BJ (cell line): ENCODE results near the gene PRDM5. TPM values are rescaled to one million over a fixed set of nuclear protein-coding genes. Genes with fewer than 3 reads are reported as not detected.

Source experiments
- CTCF ChIA-PET: fragments of 350-600 bp; formaldehyde crosslinking; extraction: SDS; loops from one replicate; lab custom pipeline; 2021; ENCODE audit warnings: antibody characterized with exemption, inconsistent platforms; lab: Yijun Ruan, JAX
- POLR2A ChIA-PET: fragments of 300-600 bp; sonication (Branson Sonifier 250); formaldehyde crosslinking; extraction: SDS; loops from one replicate; lab custom pipeline; 2021; ENCODE audit warnings: antibody characterized with exemption; lab: Charles Lee
- DNase-seq: peaks from one replicate; pipeline ENCODE4 v3.0.0-alpha.2; 2011; ENCODE audit warnings: low read depth
- H3K27me3 ChIP-seq: 2 replicates; pipeline ENCODE4 v1.6.0; 2011; ENCODE audit warnings: low read length; ENCODE audit not compliant: control insufficient read depth, insufficient read depth
- H3K36me3 ChIP-seq: 2 replicates; pipeline ENCODE4 v1.5.1; 2011; ENCODE audit warnings: low read length; ENCODE audit not compliant: control insufficient read depth, insufficient read depth
- H3K4me3 ChIP-seq: 2 replicates; pipeline ENCODE4 v1.5.1; 2011; ENCODE audit warnings: low read depth, mild to moderate bottlenecking, control low read depth, low read length
- CTCF ChIP-seq: IDR thresholded peaks from 2 replicates; pipeline ENCODE4 v1.5.1; 2011; ENCODE audit warnings: low read depth, mild to moderate bottlenecking, control low read depth, inconsistent platforms, low read length, moderate library complexity; ENCODE audit not compliant: insufficient read depth
- polyA plus RNA-seq: library from polyadenylated mRNA; depleted of rRNA; stranded (reverse); fragments of >200 nt; gene quantifications from 2 replicates; pipeline ENCODE4 v1.2.3, GENCODE V29; 2011

PRDM5 gene
- polyA plus RNA-seq, 1 experiment: 5.3 TPM

- ChIA-PET CTCF (no interaction called here), POLR2A (no interaction called here)
- Histone ChIP-seq H3K27me3 (no peaks in the 10 kb centered on the region), H3K4me3 (no peak overlapping the region), H3K36me3 (no peaks in the 10 kb centered on the region)
- no peak for DNase-seq
- no peak for TF ChIP-seq CTCF
These were observed 7.3 kb upstream of the PRDM5 start for GRCh38 chr4:120929847-120930246.

- DNase-seq: no peak
- ChIA-PET POLR2A (no interaction called here), CTCF (interaction anchor here (1.7 kb wide), 1 partner anchor 15 kb away, joined by 4 read pairs; no protein-coding TSS in a partner anchor)
- H3K36me3 ChIP-seq: no peaks in the 10 kb centered on the region
- H3K4me3 ChIP-seq: no peak overlapping the region
- TF ChIP-seq CTCF: no peak
- H3K27me3 ChIP-seq: no peaks in the 10 kb centered on the region
These were observed 5.4 kb upstream of the PRDM5 start for GRCh38 chr4:120927801-120928409.

- no peak for TF ChIP-seq CTCF
These were observed 4.0 kb upstream of the PRDM5 start for GRCh38 chr4:120926358-120927025.

GRCh38 chr4:120924931-120925330, 2.4 kb upstream of the PRDM5 start:
- DNase-seq: no peak
- ChIA-PET CTCF (interaction anchor here (0.7 kb wide), 1 partner anchor 199 kb away, joined by 3 read pairs; no protein-coding TSS in a partner anchor), POLR2A (no interaction called here)
- H3K27me3 ChIP-seq: no peaks in the 10 kb centered on the region
- H3K4me3 ChIP-seq: no peak overlapping the region
- no peaks in the 10 kb centered on the region for H3K36me3 ChIP-seq
- no peak for TF ChIP-seq CTCF

More at GRCh38 chr4:120926358-120927025, 4.0 kb upstream of the PRDM5 start:
- H3K4me3 ChIP-seq: no peak overlapping the region
- no peaks in the 10 kb centered on the region for H3K36me3 ChIP-seq
- ChIA-PET POLR2A (interaction anchor here (0.6 kb wide), 1 partner anchor 15 kb away, joined by 4 read pairs; no protein-coding TSS in a partner anchor), CTCF (no interaction called here)
- H3K27me3 ChIP-seq: no peaks in the 10 kb centered on the region
- DNase-seq: no peak

- no peak for TF ChIP-seq CTCF
- Histone ChIP-seq H3K36me3 (no peaks in the 10 kb centered on the region), H3K27me3 (no peaks in the 10 kb centered on the region), H3K4me3 (peak overlapping the region; percentile 67)
- POLR2A ChIA-PET: no interaction called here
- no peak for DNase-seq
- CTCF ChIA-PET: interaction anchor here (1.5 kb wide), 2 partner anchors 14 to 66 kb away, joined by 3 read pairs; no protein-coding TSS in a partner anchor
These were observed 639 bp upstream of the PRDM5 start for GRCh38 chr4:120923207-120923522.
